Liver (tissue), 9 donors: ENCODE results near the gene EML6. TPM values are rescaled to one million over a fixed set of nuclear protein-coding genes. Genes with fewer than 3 reads are reported as not detected.
A peak's percentile ranks its signal among the peaks of the same experiment; 100 is the strongest.

ENCODE experiments used
- DNase-seq: peaks from one replicate; pipeline ENCODE4 v3.0.0-alpha.2; 2017; ENCODE audit warnings: low spot score
- H3K27ac ChIP-seq, 2 donors: one replicate each; pipeline ENCODE4 v1.7.0; 2013; ENCODE audit warnings: inconsistent platforms in 2 of 2, low read length in 2 of 2, control low read depth in 1 of 2, low read depth in 1 of 2, mild to moderate bottlenecking in 1 of 2
- H3K27me3 ChIP-seq, 4 donors: one replicate each; pipeline versions ENCODE4 v1.6.1 to v1.7.0; 2013; ENCODE audit warnings: low read length in 3 of 4, inconsistent platforms in 1 of 4, mild to moderate bottlenecking in 1 of 4, moderate library complexity in 1 of 4; ENCODE audit not compliant: control insufficient read depth in 4 of 4, insufficient read depth in 4 of 4
- H3K36me3 ChIP-seq, 4 donors: one replicate each; pipeline versions ENCODE4 v1.6.1 to v1.7.0; 2013; ENCODE audit warnings: low read length in 3 of 4, mild to moderate bottlenecking in 3 of 4, low read depth in 1 of 4, moderate library complexity in 1 of 4; ENCODE audit not compliant: control insufficient read depth in 4 of 4, insufficient read depth in 3 of 4
- H3K4me1 ChIP-seq, 4 donors: one replicate each; pipeline versions ENCODE4 v1.6.1 to v1.7.0; 2013; ENCODE audit warnings: low read length in 3 of 4, mild to moderate bottlenecking in 3 of 4, moderate library complexity in 1 of 4; ENCODE audit not compliant: control insufficient read depth in 4 of 4, insufficient read depth in 4 of 4
- H3K4me3 ChIP-seq, 3 donors: one replicate each; pipeline versions ENCODE4 v1.6.1 to v1.7.0; 2013; ENCODE audit warnings: low read length in 3 of 3, control low read depth in 1 of 3, low read depth in 1 of 3, mild to moderate bottlenecking in 1 of 3
- H3K9ac ChIP-seq, 2 donors: one replicate each; pipeline ENCODE4 v1.7.0; 2013; ENCODE audit warnings: low read length in 2 of 2, mild to moderate bottlenecking in 2 of 2, moderate library complexity in 2 of 2, control low read depth in 1 of 2, low read depth in 1 of 2
- H3K9me3 ChIP-seq, 4 donors: one replicate each; pipeline versions ENCODE4 v1.6.1 to v1.7.0; 2013; ENCODE audit warnings: low read length in 3 of 4; ENCODE audit not compliant: control insufficient read depth in 4 of 4
- ATF3 ChIP-seq: IDR thresholded peaks from 2 replicates; pipeline ENCODE4 v1.6.1; 2016; ENCODE audit warnings: antibody characterized with exemption
- CTCF ChIP-seq: fragments of 150-350 bp; IDR thresholded peaks from 2 replicates; pipeline ENCODE4 v1.5.1; 2017; ENCODE audit warnings: improper control_type of control experiment, low read depth, low read length; ENCODE audit not compliant: missing input control
- EGR1 ChIP-seq, 2 donors: IDR thresholded peaks; 2 replicates each; pipeline ENCODE4 v1.6.1; 2016 to 2018; ENCODE audit warnings: antibody characterized with exemption in 2 of 2, low read depth in 2 of 2
- FOXA2 ChIP-seq: IDR thresholded peaks from 2 replicates; pipeline ENCODE4 v1.6.1; 2016; ENCODE audit warnings: antibody characterized with exemption
- HNF4A ChIP-seq, 2 donors: conservative IDR thresholded peaks; 2 replicates each; pipeline ENCODE4 v1.6.1; 2016; ENCODE audit warnings: antibody characterized with exemption in 2 of 2, mild to moderate bottlenecking in 2 of 2
- HNF4G ChIP-seq: IDR thresholded peaks from 2 replicates; pipeline ENCODE4 v1.6.1; 2016; ENCODE audit warnings: antibody characterized with exemption
- MAX ChIP-seq: IDR thresholded peaks from 2 replicates; pipeline ENCODE4 v1.6.1; 2016; ENCODE audit warnings: antibody characterized with exemption
- NR2F2 ChIP-seq: IDR thresholded peaks from 2 replicates; pipeline ENCODE4 v1.6.1; 2016; ENCODE audit warnings: antibody characterized with exemption
- RAD21 ChIP-seq, 2 donors: IDR thresholded peaks; 2 replicates each; pipeline ENCODE4 v1.6.1; 2016; ENCODE audit warnings: antibody characterized with exemption in 2 of 2, mild to moderate bottlenecking in 2 of 2
- REST ChIP-seq: IDR thresholded peaks from 2 replicates; pipeline ENCODE4 v1.6.1; 2016; ENCODE audit warnings: antibody characterized with exemption, mild to moderate bottlenecking
- RXRA ChIP-seq, 2 donors: IDR thresholded peaks; 2 replicates each; pipeline ENCODE4 v1.6.1; 2017 to 2018; ENCODE audit warnings: antibody characterized with exemption in 2 of 2, mild to moderate bottlenecking in 1 of 2
- ZBTB33 ChIP-seq: IDR thresholded peaks from 2 replicates; pipeline ENCODE4 v1.6.1; 2016; ENCODE audit warnings: antibody characterized with exemption
- WGBS: extraction: QIAGEN DNeasy Blood & Tissue Kit; methylation state at CpG from one replicate; pipeline ENCODE4 v1.1.7; 2013; 5-methylcytosine and 5-hydroxymethylcytosine counted together
- polyA plus RNA-seq, 2 donors: library from polyadenylated mRNA; stranded (reverse) in 1 of 2; unstranded in 1 of 2; fragments of 200-250 nt in 1 of 2; fragments of >200 nt in 1 of 2; fragmentation: Nextera tagmentation in 1 of 2; extraction: Ambion mirVana in 1 of 2; gene quantifications; one replicate each; pipeline versions ENCODE4 v1.2.1 to v1.2.3, GENCODE V29; 2013 to 2015
- total RNA-seq, 2 donors: library from RNA; depleted of rRNA; stranded (reverse); fragments of >200 nt; gene quantifications; one replicate each; pipeline ENCODE4 v1.2.3, GENCODE V29; 2014
- donor health status: healthy.
- donor health status: healthy.
- donor health status: healthy.
- donor health status: healthy.
- donor health status: healthy.

Gene EML6
- total and polyA plus RNA-seq, 4 donors: 0.33 to 3.0 (median 1.4) TPM

GRCh38 chr2:54979321-54980044, 256.0 kb downstream of the EML6 start:
- no peak overlapping the region for H3K4me3 ChIP-seq
- peaks cover 5 to 37% (median 14%) of the 10 kb centered on the region in 4 donors for H3K4me1 ChIP-seq
- peaks cover 0 to 17% (median 3%) of the 10 kb centered on the region in 4 donors for H3K36me3 ChIP-seq
- no peaks in the 10 kb centered on the region for H3K9me3 ChIP-seq
- H3K27me3 ChIP-seq: no peaks in the 10 kb centered on the region
- H3K27ac ChIP-seq: no peak overlapping the region
- no peak for DNase-seq
- H3K9ac ChIP-seq: no peak overlapping the region
- no peak for TF ChIP-seq MAX
- TF ChIP-seq REST: no peak
- TF ChIP-seq ATF3: no peak
- no peak for TF ChIP-seq HNF4A (conservative IDR thresholded peaks at IDR 0.05)
- no peak for TF ChIP-seq RAD21 (IDR thresholded peaks at IDR 0.05)
- TF ChIP-seq NR2F2: no peak
- no peak for TF ChIP-seq ZBTB33
- no peak for TF ChIP-seq RXRA (IDR thresholded peaks at IDR 0.05)
- no peak for TF ChIP-seq EGR1 (IDR thresholded peaks at IDR 0.05; ENCODE audit: low read depth in 2 of 2)
- WGBS: 66% methylated on average over 4 of the region's 4 CpGs

- WGBS: 62% methylated on average over 2 of the region's 2 CpGs
- no peak for DNase-seq
- H3K27me3 ChIP-seq: no peaks in the 10 kb centered on the region
- no peak overlapping the region for H3K4me3 ChIP-seq
- no peak overlapping the region for H3K9ac ChIP-seq
- TF ChIP-seq HNF4G: no peak
- TF ChIP-seq CTCF: no peak
- no peak for TF ChIP-seq FOXA2
- peak in 1 of 2 donors; percentile 16 for TF ChIP-seq RAD21 (IDR thresholded peaks at IDR 0.05)
- TF ChIP-seq HNF4A (conservative IDR thresholded peaks at IDR 0.05): peak in 1 of 2 donors; percentile 30
- TF ChIP-seq RXRA (IDR thresholded peaks at IDR 0.05): peak in 1 of 2 donors; percentile 6
- H3K36me3 ChIP-seq: peaks cover 0 to 21% (median 5%) of the 10 kb centered on the region in 4 donors
- no peaks in the 10 kb centered on the region for H3K9me3 ChIP-seq
- no peak overlapping the region for H3K27ac ChIP-seq
- peaks cover 5 to 32% (median 13%) of the 10 kb centered on the region in 4 donors for H3K4me1 ChIP-seq
These were observed 257.9 kb downstream of the EML6 start for GRCh38 chr2:54981385-54981784.
